NCI-H187 treated with DMSO at 0.1 percent for 48 hours (cell line): ENCODE data around the gene NEU4.
"Not testable (repeated sequence)": the region's sequence is repeated elsewhere in the genome, so short reads cannot be mapped to it uniquely, and the experiment has no call there.

Experiments used
- DNase-seq: peaks from one replicate; lab custom pipeline; 2025; lab: John Stamatoyannopoulos, UW

NEU4 gene

GRCh38 chr2:241814393-241814642, 5.3 kb downstream of the NEU4 start:
- no peak for DNase-seq

- no peak for DNase-seq
These were observed 5.9 kb downstream of the NEU4 start for GRCh38 chr2:241814643-241815476.

- DNase-seq, result no peak
These were observed 6.8 kb downstream of the NEU4 start for GRCh38 chr2:241815477-241816430.

- DNase-seq, result no peak
These were observed 7.6 kb downstream of the NEU4 start for GRCh38 chr2:241816431-241817121.

GRCh38 chr2:241817126-241817820, 8.3 kb downstream of the NEU4 start:
- no peak for DNase-seq

- DNase-seq, result not testable (repeated sequence)
These were observed 8.8 kb downstream of the NEU4 start for GRCh38 chr2:241817821-241818215.

GRCh38 chr2:241818229-241818942, 9.4 kb downstream of the NEU4 start:
- DNase-seq, result no peak

GRCh38 chr2:241818943-241819270, 9.9 kb downstream of the NEU4 start:
- DNase-seq, result no peak

GRCh38 chr2:241819947-241820624, 11.1 kb downstream of the NEU4 start:
- DNase-seq, result not testable (repeated sequence)

GRCh38 chr2:241820625-241821384, 11.8 kb downstream of the NEU4 start:
- no peak for DNase-seq

- no peak for DNase-seq
These were observed 12.7 kb downstream of the NEU4 start for GRCh38 chr2:241821460-241822263.

GRCh38 chr2:241822264-241822623, 13.3 kb downstream of the NEU4 start:
- no peak for DNase-seq

GRCh38 chr2:241823531-241824437, 14.8 kb downstream of the NEU4 start:
- DNase-seq, result not testable (repeated sequence)

- DNase-seq, result no peak
These were observed 18.4 kb downstream of the NEU4 start for GRCh38 chr2:241827394-241827793.

- no peak for DNase-seq
These were observed 24.2 kb downstream of the NEU4 start for GRCh38 chr2:241833101-241833663.

GRCh38 chr2:241833756-241834526, 24.9 kb downstream of the NEU4 start:
- not testable (repeated sequence) for DNase-seq
